GM21447 (cell line): ENCODE data around the gene PTP4A2.
"Not testable (repeated sequence)": the region's sequence is repeated elsewhere in the genome, so short reads cannot be mapped to it uniquely, and the experiment has no call there.

Experiments used
- ATAC-seq: cut with Tn5 transposase; IDR thresholded peaks from one replicate; pipeline ENCODE4 v1.9.1; 2021; ENCODE audit not compliant: unreplicated experiment

Gene PTP4A2

DNA sequence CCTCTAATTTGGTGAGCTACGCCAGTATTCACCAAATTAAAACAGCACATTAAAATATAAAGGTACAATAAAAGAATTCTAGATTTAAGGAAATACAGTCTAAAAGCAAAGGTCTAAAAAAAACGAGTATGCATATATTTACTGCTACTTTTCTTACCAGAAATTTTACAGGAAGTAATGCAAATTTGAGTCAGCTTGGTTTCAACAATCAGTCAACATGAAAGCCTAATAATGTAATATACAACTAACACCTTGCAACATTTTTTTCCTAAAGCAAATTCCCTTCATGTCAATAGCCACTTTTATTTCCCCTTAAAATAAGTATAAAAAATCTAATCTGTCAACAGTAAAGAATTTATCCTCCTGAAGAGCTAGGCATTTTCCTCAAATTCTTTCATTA, 11.9 kb downstream of the PTP4A2 start:
- ATAC-seq, result no peak

GRCh38 chr1:31925824-31926223, 12.3 kb downstream of the PTP4A2 start:
- ATAC-seq, result not testable (repeated sequence)

GRCh38 chr1:31924839-31925238, 13.3 kb downstream of the PTP4A2 start:
- ATAC-seq, result no peak

GRCh38 chr1:31923901-31924535, 14.2 kb downstream of the PTP4A2 start:
- ATAC-seq, result no peak

- no peak for ATAC-seq
These were observed 17.2 kb downstream of the PTP4A2 start for GRCh38 chr1:31920956-31921355.

- no peak for ATAC-seq
These were observed 18.6 kb downstream of the PTP4A2 start for GRCh38 chr1:31919591-31919990.

DNA sequence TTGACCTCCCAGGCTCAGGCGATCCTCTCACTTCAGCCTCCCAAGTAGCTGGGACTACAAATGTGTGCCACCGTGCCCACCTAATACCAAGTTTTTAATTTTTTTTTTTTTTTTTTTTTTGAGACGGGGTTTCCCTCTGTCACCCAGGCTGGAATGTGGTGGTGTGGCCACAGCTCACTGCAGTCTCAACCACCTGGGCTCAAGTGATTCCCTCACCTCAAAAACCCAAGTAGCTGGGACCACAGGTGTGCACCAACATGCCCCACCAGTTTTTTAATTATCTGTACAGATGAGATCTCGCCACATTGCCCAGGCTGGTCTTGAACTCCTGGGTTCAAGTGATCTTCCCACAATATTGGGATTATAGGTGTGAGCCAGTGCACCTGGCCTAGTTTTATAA, 22.7 kb downstream of the PTP4A2 start:
- no peak for ATAC-seq

DNA sequence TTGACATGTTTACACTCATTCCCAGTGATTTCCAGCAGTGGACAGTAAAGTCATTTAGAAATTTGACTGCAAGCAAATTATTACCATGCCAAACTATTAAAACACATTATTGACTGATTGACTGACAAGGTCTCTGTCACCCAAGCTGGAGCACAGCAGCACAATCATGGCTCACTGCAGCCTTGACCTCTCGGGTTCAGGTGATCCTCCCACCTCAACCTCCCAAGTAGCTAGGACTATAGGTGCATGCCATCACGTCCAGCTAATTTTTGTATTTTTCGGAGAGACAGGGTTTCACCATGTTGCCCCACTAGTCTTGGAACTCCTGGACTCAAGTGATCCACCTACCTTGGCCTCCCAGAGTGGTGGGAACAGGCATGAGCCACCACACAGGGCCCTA, 24.2 kb downstream of the PTP4A2 start:
- ATAC-seq, result no peak

- ATAC-seq, result no peak
These were observed 25.3 kb downstream of the PTP4A2 start for GRCh38 chr1:31912839-31913239.

DNA sequence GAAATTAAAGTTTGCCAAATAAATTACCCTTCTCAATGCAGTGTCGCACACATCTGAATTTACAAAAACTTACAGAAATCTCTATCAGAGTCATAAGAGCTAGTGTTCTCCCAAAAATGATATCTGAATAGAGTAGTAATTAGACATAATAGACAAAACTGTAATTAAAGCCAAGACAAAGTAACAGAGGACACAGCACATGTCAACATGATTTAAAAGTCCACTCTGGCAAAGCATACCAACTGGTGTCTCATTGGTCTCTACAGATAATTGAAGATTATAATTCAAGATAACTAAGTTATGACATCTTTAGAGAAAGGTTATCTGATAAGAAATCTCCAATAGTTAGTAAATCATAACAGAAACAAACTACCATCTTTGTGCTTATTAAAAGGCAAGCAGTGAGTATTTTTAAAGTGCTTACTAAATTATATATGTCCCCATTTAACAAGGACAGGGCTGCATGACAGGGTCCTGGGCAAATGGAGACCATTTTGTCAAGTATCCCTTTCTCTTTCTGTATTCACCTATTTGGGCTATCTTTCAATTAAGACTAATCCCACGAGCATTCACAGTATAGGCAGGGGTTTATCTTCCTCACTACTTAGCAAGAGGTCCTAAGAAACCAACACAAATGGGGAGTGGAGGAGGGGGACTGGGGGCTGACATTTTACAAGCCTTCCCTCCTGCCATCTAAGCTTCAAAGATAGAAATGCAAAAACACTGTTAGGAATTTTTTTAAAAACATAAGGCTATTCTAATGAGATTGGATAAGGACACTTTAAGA, 26.0 kb downstream of the PTP4A2 start:
- no peak for ATAC-seq

DNA sequence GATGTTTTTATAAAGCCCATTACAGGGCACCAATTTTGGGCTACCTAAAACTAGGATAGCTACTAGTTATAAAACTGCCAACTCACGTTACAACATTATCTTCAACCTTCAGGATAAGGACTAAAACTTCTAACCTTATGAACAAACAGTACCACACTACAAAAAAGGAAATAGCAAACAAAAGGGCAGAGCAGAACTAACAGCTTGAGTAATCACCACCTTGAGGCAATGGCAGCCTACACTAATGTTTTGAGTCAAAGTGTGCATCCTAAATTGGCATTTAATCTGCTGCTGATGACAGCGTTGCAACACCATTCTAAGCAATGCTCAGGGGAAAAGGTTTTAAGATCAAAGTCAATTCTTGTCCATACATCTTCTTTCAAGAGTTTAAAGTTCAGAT, 27.2 kb downstream of the PTP4A2 start:
- no peak for ATAC-seq

DNA sequence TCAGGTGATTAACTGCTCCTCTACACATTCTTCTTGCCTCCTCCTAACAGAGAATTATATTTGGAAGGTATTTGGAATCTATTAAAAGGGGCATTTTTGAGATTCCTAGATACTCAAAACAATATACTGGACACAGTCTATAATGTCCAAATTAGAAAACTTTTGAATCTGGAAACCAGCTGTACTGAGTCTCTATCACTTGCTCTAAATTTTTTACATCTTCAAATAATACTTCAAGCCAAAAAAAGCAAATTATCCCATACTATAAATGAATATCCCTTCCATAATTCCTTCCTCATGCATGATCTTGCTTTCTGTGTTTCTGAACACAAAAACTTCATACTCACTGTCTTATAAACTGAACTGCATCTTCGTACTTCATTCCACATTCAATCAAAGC, 28.5 kb downstream of the PTP4A2 start:
- no peak for ATAC-seq

DNA sequence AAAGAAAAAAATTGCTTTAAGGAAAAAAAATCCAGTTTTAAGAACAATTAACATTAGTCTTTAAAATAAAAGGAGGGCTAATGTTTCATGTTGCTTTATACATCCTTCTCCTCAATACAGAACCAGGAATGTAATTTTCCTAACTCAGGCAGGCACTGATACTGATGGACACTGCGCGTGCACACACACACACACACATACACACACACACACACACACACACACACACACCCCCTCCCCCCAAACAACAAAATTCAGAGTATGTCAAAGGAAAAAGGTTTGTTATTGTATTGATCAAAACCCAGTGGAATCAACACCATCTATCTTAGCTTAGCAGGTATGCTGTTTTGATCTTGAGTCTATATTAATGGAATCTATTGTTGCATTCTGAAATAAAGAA, 31.6 kb downstream of the PTP4A2 start:
- ATAC-seq, result no peak

DNA sequence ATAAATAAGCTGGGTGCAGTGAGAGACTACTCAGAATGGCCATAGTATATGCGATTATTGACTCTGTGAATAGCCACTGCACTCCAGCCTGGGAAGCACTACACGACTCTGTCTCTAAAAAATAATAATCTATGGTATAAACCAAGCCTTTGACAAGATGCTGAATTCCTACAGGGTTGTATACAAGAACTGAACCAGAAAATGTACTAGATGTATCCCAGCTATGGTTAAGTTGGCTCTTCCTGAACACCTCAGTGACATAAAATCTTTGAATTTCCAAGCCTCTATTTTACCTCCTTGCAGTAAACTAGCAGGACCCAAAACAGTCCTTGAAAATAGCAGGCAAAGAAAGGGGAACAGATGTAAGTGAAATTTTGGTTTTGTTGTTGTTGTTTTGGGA, 32.5 kb downstream of the PTP4A2 start:
- ATAC-seq, result no peak

GRCh38 chr1:31905093-31905509, 33.1 kb downstream of the PTP4A2 start:
- no peak for ATAC-seq

- ATAC-seq, result no peak
These were observed 33.7 kb downstream of the PTP4A2 start for GRCh38 chr1:31904339-31905092.

- no peak for ATAC-seq
These were observed 35.7 kb downstream of the PTP4A2 start for GRCh38 chr1:31902510-31902860.

- ATAC-seq, result no peak
These were observed 36.2 kb downstream of the PTP4A2 start for GRCh38 chr1:31901838-31902509.

DNA sequence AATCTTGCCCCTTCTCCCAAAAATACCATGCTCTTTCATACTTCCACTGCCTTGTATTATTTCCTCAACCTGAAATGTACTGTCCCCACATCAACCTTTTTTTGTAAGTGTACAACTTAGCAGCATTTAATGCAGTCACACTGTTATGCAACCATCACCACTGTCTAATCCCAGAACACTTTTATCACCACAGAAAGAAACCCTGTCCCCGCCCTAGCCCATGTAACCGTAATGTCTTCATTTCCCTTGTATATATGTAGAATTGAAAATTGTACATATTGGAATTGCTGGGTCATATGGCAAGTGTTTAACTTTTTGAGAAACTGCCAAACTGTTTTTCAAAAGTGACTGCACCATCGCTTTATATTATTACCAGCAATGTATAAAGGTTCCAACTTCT, 37.4 kb downstream of the PTP4A2 start:
- ATAC-seq, result no peak

GRCh38 chr1:31897526-31898100, 40.6 kb downstream of the PTP4A2 start:
- no peak for ATAC-seq
